ENCODE measurements around the gene PCSK4.

DNA sequence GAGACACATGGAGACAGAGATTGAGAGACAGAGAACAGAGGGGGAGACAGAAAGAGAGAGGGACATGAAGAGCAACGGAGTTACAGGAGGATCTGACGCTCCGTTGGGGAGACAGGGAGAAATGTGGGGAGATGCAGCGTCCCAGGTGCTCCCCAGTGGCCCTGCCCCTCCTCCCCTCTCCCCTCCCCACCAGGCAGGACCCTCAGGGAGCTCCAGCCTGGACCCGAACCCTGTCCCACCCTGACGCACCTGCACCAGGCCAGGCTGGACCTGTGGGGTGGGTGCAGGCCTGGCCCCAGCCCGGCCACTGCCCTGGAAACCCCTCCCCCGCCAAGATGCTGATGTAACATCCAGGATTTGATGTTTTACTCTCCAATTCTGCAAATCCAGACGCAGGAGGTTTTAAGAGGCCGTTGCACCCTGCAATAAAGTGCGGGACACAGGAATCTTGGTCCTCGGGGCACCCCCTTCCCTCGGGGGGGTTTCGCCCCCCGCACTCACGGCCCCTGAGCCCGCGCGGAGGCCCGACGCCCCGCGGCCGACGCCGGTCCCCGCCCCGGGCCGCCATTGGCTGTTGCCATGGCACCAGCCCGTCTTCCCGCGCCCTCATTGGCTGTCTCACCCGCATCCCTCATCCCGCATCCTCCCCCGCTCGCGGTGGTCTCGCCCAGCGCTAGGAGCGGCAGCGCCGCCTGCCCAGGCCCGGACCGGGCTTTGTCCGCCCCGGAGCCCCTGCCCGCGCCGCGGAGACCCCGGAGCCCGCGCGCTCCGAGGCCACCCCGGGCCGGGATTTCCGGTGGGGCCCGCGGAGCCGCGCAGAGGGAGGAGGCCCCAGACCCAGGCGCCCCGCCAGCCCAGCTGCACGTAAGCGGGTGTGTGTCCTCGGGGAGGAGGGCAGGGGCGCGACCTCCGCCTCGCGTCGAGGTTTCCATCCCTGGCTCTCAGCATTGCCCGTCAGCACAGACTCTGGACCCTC is 40.4 kb downstream of the PCSK4 start, which contains the start of gene APC2:
- TF ChIP-seq, protein P1, sequence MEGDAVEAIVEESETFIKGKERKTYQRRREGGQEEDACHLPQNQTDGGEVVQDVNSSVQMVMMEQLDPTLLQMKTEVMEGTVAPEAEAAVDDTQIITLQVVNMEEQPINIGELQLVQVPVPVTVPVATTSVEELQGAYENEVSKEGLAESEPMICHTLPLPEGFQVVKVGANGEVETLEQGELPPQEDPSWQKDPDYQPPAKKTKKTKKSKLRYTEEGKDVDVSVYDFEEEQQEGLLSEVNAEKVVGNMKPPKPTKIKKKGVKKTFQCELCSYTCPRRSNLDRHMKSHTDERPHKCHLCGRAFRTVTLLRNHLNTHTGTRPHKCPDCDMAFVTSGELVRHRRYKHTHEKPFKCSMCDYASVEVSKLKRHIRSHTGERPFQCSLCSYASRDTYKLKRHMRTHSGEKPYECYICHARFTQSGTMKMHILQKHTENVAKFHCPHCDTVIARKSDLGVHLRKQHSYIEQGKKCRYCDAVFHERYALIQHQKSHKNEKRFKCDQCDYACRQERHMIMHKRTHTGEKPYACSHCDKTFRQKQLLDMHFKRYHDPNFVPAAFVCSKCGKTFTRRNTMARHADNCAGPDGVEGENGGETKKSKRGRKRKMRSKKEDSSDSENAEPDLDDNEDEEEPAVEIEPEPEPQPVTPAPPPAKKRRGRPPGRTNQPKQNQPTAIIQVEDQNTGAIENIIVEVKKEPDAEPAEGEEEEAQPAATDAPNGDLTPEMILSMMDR (IDR thresholded peaks at IDR 0.05), result no peak
- TF ChIP-seq ZFX (IDR thresholded peaks at IDR 0.05; ENCODE audit: borderline replicate concordance), result no peak

Data from 22Rv1 (cell line).